CD4-positive, alpha-beta T cell treated with Interleukin-4 for 4 hours (primary cell): ENCODE measurements around the gene NTRK1.

Experiments
- DNase-seq: peaks from one replicate; pipeline ENCODE4 v3.0.0-alpha.2; 2020

NTRK1 gene

DNA sequence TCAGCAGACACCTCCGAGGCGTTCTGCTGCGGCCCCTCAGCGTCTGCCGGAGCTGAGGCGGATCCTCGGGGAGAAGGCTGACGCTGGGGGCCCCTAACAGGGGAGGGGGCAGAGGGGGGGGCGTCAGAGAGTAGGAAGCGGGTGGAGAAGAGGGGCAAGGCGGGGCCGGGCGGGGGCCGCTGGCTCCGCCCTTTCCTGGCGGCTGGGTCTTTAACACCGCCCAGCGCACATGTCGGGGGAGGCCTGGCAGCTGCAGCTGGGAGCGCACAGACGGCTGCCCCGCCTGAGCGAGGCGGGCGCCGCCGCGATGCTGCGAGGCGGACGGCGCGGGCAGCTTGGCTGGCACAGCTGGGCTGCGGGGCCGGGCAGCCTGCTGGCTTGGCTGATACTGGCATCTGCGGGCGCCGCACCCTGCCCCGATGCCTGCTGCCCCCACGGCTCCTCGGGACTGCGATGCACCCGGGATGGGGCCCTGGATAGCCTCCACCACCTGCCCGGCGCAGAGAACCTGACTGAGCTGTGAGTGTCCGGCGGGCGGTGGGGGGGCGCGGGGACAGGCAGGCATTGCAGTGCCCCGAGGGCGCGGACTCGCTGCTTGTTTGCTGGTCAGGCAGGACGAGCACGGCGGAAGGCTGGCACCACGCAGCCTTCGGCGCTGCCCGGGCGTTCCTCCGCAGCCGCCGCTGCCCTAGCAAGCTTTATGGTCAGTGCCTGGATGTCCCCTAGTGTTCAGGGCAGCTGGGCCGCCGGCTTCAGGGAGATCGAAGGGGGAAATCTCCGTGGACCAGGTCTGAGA, at the start of gene NTRK1:
NTRK1 (plus strand) TSS at position 238 of the 796 bp plus-strand sequence; CDS start at position 308, 70 bp downstream.
- peak; percentile 37 for DNase-seq

DNA sequence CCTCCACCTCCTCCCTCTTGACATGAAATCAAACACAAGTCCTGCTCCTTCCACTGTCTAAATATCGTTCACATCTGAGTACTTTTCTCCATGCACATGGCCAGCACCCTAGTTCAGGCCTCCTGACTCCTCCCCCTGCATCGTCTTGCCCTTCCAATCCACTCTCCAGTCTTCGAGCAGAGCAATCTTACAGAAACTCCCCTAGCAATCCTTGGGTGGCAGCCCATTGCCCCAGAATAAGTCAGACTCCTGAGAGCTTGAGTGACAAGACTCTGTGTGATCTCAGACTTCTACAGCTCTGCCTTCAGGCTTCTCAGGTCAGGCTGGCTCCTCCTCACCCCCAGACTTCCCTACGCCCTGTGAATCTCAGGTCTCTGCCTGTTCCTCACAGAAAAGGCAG, 49.5 kb upstream of the NTRK1 start:
- no peak for DNase-seq

DNA sequence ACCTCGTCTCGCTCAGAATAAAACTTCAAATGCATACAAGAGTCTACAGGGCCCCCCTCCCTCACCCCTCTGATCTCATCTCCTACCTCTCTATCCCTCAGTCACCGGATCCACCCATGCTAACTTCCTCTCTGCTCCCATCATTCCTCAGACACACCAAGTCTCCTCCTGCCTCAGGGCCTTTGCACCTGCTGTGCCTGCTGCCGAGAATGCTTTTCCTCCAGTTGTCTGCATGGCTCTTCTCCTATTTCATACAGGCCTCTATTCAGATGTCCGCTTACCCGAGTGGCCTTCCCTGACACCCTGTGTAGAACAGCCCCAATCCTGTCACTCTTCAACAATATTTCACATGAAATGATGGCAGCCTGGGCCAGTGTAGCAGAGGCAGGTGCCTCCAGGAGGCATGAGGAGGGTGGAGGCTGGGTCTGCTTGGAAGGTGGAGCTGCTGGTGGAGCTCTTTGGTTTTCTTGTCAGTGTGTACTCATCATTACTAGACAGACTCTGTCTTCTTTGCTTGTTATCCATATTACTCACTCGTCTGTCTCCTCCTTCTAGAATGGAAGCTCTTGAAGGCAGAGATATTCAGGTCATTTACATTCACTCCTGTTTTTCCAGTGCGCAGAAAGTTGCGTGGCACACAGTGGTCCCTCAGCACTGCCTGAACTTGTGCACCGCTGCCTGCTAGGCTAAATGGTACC, 48.2 kb upstream of the NTRK1 start:
- no peak for DNase-seq

DNA sequence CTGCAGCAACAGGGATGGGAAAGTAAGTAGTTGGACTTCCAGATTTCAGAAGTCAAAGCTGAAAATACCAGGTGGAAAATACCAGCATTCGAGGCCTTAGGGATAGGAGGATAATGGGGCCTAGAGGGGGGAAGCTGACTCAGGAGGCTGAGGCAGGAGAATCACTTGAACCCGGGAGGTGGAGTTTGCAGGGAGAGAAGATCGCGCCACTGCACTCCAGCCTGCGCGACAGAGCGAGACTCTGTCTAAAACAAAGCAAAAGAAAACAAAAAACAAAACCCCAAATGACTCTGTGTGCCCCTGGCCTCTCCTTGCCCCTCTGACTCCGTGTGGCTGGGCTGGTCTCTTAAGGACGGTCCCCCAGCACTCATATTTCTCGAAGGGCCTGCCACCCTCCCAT, 47.4 kb upstream of the NTRK1 start:
- no peak for DNase-seq

DNA sequence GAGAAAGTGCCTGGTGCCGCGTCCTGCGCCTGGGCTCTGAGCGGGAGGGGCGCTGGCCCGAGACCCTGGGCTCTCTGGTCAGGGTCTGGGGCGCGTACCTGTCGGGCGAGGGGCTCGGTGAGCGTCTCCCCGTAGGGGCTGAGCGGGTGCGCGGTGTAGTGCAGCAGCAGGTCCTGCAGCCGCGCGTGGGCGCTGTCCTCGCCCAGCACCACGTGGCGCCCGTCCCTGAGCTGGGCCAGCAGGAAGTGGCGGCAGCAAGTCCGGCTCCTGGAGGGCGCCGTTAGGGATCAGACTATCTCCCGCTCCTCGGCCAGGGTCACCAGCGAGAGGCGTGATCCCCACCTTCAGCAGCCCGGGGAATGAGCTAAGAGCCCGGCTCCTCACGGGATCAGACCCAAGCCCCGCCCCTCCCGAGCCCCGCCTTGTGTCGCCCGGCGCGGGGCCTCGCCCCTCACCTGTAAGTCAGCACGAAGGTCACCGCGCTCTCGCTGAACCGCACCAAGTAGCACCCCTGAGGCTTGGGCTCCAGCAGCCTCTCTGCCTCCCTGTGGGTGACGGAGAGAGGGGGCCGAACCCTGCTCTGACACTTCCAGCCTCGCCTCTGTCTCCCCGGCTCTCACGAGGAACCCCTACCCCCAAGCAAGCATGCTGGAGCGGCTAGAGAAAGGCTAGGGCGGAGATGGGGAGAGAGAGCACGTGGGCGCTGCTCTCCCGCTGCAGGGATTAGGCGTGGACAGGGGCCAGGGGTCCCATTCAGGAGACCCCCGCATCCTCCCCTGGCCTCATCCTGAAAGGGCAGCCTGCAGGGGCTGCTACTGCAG, 46.7 kb upstream of the NTRK1 start:
- DNase-seq, result peak; percentile 63

DNA sequence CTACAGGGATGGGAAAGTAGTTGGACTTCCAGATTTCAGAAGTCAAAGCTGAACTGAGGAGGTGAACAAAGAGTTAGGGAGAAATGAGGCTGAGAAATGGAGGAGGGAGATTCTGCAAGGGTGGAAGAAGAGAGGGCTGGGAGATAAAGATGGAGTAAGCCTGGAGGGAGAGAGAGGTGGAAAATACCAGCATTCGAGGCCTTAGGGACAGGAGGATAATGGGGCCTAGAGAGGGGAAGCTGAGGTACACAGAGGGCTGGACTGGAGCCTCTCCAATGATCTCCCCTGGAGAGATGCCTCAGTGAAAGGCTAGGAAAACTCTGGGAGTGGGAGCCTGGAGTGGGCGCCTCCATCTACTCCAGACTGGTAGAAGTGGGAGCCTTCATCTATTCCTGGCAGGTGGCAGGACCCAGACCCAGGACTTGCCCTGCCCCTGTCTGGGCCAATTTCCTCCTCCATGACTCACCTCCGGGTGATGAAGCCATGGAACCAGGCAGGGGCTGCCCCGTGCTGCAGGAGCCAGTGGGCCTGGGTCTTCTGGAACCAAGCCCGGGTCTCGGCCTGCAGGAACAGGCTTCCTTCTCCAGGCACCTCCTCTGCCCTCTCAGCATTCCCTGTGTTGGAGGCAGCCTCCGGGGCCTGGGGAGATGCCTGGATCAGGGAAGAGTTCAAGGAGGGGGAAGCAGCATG, 45.9 kb upstream of the NTRK1 start:
- peak; percentile 53 for DNase-seq

DNA sequence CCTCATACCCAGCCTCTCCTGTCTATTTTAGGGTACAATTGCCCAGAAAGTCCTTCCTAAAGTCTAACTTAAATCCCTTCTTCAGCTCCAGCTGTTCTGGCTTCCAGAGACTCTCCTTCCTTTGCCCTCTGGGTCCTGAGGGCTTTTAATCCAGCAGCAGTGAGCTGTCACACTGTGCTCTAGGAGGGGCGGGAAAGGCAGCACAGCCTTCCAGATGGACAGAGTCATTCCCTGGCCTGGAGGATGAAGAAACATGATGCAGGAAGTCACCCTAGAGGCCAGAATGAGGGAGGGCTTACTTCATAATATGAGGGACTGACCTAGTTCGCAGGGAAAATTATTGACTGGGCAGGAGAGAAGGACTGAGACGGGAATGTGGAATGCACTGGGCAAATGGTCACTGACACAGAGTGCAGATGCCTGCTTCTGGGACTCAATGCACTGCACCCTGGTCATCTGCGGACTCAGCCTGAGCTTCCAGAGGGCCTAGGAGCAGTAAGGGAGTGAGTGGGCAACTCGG, 45.3 kb upstream of the NTRK1 start:
- no peak for DNase-seq

DNA sequence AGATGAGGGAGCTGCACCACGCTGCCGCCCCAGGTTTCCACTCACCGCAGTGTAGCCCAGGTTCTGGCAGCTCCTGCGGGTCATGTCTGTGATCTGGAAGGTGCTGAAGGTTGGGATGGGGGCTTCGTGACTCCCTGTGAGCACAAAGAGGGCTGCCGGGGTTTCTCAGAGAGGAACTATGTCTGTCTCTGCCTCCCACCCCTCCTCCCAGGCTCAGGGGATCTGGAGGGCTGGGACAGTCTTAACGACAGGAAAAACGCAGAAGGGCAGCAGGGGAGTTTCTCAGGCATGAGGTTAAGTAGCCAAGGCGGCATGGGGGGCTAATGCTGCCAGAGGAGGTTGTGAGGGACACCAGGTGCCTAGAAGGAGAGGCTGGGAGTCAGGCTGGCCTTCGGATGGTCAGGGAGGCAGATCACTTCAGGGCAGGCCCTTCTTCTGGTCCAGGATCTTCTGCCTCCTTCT, 44.7 kb upstream of the NTRK1 start:
- DNase-seq, result no peak

DNA sequence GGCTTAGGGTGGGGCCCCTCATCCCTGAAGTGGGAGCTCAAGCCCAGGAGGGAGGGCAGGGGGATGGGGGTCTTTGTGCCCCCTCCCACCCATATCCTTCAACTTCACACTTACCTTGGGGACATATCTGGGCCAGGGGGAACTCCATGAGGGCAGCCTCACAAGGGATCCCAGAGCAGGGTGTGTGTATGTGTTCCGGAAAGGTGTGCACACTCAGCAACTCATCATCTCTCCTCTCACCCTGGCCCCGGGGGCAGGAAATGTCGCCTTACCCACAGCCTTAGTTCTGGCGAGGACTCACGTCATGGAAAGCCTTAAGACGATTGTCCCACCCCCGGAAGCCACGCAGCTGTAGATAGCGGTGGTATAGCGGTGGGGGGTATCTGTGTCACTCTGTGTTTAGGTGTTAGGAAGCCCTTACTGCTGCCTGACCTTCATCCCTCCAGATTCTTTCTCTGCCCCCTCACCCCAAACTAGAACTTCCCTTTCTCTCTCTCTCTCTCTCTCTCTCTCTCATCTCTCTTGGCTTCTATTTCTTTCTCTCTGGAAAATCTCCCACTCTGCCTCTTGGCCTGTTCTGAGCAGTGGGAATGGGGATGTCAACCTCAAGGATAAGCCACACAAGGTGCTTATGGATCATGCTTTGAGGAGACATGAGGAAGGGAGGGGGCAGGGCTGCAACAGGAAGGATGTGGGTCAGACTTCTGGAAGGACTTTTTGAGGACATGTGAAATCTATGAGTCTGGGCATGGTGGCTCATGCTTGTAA, 43.9 kb upstream of the NTRK1 start, which contains the start of gene SH2D2A:
SH2D2A (minus strand) TSS at position 288 of the 768 bp plus-strand sequence; CDS start at position 148, 140 bp downstream.
- DNase-seq, result peak; percentile 94

DNA sequence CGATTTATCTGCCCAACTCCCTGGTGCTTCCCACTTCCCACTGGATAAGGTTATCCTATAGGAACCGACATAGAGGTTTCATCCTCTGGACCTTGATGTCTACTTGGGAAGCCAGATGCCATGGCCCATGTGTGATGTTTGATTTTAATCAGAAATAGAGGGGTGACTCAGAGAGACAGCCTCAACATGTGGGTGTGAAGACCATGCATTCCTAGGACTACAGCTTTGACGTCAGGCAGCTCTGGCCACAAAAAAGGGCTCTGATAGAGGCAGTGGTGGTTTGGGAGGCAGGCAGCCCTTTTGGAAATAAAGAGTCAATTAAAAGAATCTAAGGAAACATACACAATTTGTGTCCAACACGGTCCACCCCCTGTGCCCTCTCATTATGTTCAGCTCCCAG, 38.9 kb upstream of the NTRK1 start:
- no peak for DNase-seq

DNA sequence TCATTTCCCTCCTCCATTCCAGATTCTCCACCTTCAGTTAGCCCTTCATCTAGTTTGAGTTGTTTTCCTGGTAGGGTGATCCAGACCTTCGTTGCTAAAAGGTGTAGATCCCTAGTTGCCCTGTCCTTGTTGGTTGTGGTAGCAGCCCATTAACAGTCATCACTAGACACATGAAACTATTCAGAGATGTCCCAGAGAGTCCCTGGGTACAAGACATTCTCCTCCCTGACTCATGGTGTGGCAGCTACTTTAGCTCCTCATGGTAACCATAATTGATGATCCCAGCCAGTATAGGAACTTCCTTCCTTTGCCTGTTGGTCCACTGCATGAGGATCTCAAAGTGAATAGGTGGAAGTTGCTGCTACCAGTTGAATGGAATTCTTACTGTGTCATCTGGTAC, 38.0 kb upstream of the NTRK1 start:
- no peak for DNase-seq

DNA sequence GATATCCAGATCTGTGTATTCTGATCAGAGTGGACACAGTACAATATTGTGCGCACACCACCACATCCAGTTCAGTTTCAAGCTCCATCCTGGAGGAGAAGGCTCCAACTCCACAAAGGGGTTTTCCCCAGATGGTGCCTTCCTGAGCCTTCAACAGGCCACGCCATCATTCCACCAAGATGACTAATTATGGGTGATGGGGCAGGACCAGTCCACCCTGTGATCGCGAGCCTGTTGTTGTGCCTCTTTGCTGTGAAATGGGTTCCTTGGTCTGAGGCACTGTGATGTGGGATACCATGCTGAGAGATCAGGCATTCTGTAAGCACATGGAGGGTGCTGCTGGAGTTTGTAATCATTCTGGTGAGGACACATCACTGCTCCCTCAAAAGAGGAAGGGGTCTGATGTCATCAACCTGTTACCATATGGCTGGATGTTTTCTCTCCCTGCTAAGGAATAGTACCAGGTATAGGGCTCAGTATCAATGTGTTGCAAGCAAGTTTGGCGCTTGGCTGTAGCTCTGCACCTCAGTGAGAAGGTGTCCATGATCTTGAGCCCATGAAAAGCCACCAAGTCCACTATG, 37.4 kb upstream of the NTRK1 start:
- no peak for DNase-seq

DNA sequence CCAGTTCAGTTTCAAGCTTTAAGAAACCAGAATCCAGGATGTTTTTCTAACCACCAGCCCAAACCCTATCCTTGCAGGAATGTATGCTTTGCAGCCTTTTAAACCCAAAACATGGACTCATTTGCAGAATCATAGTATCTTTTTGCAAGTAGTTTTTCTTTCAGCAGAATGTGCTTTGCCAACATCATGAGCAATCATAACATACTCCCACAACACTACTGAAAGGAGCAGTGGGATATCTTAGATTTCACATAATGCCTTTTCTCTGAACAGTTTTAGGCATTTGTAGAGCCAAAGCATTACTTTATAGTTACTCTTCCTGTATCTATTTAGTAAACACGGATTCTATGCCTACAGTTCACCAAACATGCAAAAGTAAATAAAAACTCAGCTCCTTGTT, 34.0 kb upstream of the NTRK1 start:
- DNase-seq, result no peak

DNA sequence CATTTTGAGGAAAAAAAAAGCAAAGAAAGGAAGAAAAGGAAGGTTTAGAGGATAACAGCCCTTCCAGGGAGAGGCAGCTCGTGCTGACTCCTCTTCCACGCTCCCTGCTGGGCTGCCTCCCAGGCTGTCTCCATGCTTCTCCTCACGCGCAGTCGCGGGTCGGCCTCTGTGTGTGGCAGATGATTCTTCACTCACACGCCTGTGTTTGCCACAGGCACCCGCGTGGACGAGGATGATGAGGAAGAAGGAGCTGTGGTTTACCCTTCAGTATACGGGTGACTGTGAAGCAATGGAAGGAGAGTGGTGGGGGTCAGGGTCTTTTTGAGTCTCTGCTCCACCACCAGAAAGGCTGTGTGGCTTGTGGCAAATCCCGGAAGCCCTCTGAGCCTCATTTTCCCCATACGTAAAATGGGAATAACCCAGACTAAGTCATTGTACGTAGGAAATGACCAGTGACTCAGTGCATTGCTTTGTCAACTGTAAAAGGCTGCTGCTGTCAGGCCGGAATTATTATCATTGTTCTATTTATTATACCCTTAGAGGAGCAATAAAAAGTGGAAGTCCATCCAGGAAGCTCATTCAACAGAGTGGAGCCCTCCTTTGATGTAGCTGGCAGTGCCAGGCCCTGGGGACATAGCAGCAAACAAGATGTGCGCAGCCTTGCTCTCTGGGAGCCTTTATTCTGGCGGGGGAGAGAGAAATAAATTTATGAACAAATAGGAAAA, 32.1 kb upstream of the NTRK1 start:
- DNase-seq, result no peak

DNA sequence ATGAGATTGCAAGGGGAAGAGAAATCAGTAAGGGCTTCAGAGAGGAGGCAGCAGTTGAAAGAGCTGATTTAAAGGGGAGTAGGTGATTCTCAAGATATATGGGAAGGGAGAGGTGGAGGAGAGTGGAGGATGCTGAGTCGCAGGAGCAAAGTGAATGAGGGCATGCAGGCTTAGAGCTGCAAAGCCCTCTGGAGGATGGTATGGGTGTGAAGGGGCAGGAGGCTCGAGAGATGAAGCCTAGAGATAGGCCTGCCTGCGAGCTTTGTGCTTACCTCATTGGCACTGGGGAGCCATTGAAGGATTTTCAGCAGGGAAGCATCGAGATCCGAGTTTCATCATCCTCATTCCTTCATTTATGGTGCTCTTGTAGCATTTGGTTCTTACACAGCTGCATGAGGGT, 28.2 kb upstream of the NTRK1 start:
- no peak for DNase-seq

DNA sequence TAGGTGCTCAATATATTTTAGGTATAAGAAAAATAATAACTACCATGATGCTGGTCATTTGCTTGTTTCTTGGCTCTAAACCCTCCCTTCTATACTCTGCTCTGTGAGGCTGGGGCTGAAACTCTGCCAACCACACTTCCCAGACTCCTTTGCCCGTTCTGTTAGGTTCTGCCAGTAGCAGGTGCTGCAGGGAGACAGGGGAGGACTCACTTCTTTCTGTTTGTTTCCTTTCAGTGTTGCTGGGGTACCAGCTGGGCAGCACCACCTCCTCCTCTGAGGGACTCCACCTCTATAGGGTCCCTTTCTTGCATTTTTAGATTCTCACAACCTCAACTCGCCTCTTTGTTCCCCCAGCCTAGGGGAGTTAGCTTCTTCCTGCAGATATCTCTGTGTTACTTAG, 27.1 kb upstream of the NTRK1 start:
- DNase-seq, result peak; percentile 14

DNA sequence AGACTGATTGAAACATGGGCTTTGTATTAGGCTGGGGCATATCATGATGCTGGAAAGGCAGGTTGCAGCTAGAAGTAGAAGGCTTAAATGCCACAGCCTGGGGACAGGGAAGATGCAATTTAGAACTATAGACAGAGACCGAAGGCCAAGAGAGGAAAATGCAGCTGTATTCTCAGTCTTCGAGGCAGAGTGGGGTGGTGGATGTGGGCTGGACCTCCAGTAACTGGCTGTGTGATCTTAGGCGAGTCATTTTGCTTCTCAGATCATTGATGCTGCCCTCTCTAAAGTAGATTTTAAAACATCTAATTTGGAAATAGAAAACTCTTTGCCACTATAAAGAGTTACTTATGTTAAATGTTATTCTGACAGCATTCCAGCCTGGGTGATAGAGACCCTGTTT, 26.3 kb upstream of the NTRK1 start:
- DNase-seq, result no peak

DNA sequence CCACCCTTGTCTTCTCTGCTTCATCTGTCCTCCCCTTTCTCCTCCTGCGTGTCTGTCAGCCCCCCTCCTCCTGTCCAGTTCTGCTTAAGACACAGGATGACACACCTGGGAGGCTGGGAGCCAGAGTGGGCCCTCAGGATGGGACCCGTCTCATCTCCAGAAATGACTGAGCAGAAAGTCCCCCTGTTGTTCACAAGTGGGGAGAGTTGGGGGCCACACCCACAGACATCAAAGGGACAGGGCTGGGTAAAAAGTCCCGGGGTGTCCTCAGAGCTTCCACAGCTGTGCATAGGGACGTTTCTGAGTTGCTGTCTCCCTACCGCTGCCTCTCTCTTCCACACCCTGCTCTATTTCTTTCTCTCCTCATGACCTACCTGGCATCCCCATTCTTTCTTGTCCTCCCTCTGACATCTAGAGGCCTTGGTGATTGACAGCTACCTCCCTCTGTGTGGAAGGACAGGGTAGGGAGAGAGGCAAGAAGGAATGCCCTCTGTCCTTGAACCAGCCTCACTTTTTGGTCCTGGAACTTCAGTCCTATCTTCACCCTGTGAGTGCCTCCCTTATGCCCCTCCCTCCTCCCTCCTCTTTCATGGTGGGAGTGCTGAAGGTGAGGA, 24.5 kb upstream of the NTRK1 start:
- DNase-seq, result peak; percentile 62

DNA sequence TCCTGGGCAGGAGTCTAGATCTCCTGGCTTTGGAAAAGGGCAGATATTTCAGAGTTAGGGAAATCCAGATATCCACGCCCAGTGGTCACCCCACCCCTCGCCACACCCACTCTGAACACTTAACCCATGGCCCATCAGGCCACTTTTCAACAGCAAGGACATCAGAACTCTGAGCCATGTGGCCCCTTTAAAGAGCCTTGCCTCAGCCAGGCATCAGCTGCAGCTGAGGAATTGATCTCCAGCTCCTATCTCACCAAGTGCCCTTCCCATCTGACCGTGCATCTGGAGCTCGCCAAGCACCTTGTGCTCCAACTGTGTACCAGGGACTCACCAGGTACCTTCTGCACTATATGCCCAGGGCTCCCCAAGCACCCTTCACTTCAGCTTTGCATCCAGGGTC, 23.8 kb upstream of the NTRK1 start:
- DNase-seq, result no peak

DNA sequence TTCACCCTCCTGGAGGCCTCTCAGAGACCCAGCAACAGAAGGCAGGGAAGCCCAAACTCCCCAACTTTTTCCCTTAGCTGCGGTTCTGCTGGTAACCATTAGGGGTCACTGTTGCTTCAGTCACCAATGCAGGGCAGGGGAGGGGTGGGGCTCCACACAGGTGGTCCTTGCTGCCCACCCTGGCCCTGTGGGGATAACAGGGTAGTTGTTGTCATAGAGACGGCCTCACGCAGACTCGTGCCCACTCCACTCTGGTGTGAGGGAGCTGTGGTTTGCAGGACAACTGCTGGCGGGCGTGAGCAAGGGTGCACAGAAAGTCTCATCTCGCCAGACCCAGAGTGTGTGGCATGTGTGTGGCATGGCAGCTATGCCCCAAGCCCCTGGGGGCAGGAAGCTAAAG, 21.7 kb upstream of the NTRK1 start:
- peak; percentile 54 for DNase-seq
